Measurements from ENCODE around the gene GAL.

Gene GAL

DNA sequence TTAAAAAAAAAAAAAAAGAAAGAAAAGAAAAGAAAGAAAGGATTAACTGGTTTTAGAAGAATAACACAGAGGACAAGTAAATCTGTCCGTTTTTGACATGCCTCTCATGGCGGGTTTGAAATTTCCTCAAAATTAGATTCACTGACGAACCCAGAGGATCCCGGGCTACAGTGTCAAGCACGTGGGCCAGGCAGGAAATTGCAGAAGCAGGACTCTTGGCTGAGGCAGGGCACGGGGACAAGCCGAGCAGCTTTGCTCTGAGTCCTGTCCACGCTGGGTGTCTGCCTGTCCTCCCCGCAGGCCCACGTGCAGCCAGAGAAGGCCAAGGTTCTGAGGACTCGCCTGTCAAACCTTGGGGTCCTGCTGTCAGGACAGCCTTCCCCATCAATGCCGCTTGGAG lies 24.7 kb downstream of the GAL start:
- no peak for DNase-seq (ENCODE audit: low read depth in 2 of 2)

- DNase-seq (ENCODE audit: low read depth in 2 of 2): no peak
These were observed 26.1 kb downstream of the GAL start for GRCh38 chr11:68710409-68710808.

DNA sequence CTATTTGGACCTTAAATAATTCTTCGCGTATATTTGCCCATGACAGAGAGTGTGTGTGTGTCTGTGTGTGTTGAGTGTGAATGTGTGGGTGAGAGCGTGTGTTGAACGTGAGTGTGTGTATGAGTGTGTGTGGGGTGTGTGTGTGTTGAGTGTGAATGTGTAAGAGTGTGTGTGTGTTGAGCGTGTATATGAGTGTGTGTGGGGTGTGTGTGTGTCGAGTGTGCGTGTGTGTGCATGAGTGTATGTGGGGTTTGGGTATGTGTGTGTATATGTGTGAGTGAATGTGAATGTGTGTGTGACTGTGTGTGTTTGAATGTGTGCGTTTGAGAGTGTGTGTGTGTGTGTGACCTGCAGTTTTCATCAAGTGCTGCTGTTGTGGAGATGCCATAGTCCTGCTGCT lies 26.8 kb downstream of the GAL start:
- no peak for DNase-seq (ENCODE audit: low read depth in 2 of 2)

DNA sequence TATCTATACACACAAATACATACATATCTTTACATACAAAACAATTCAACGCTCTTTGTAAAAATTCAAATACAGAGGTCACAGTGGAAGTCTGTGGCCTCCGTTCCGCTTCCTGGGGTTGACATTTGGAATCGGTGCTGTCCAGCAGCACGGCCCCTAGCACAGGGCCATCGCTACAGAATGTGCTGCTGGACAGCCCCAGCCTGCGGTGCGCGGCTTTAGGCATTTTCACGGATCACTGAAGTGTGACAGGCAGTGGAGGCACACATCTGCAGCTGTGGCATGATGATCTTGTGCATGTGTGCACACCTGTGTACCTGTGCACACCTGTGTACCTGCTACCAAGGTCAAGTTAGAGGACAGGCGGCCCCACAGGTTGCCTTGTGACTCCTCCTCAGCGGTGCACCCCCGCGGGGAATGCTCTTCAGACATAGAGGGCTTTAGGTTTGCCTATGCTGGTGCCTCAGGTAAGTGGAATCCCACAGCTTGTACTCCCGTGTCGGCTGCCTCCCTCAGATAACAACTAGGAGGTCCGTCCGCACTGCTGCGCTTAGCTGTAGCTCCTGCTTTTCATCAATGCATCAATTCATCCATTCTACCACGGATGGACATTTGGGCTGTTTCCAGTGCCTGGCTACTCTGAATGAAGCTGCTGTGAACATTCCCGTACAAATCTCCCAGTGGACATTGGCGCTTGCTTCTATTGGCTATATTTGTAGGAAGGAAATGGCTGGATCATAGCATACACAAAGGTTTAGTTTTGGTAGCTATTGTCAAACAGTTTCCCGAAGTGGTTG lies 29.9 kb downstream of the GAL start:
- no peak for DNase-seq (ENCODE audit: low read depth in 2 of 2)

DNA sequence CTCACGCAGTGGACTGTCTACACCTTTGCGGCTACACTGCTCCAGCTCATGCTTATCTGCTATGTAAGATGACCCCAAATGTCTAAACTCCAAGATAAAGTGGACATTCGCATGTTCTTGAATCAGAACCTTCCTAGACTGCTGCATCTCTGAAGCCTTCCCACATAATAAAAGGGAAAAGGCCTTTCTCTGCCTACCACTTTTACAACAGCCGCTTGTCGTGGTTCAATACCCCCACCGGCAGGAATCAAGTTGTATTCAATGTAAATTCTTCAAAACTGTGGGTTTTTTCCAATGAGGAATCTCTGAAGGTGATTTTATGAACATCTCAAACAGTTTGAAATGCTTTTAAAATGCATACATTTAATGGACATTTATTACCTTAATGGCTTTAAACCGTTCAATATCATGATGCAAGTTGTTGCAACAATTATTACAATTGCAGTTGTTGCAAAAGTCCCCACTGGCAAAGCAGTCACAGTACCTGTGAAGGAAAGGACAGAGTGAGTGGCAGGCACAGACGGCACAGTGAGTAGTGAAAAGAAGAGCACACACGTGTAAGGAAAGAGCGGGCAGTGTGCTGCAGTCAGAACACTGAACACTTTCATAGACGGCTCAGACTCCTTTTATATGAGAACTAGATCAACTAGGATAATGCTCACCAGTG lies 31.2 kb downstream of the GAL start:
- DNase-seq (ENCODE audit: low read depth in 2 of 2): no peak

- DNase-seq (ENCODE audit: low read depth in 2 of 2): no peak
These were observed 36.7 kb downstream of the GAL start for GRCh38 chr11:68721075-68721474.

DNA sequence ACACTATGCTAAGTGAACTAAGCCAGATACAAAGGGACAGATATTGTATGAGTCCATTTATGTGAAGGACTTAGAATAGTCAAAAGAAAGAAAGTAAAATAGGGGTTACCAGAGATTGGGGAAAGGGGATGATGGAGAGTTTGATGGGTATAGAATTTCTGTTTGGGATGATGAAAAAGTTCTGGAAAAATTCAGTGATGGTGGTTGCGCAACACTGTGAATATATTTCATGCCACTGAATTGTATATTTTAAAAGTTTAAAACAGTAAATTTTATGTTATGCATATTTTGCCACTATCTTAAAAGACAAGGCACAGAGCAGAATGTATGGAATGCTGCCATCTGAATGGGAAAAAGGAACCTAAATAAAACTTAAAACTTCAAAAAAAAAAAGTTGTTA lies 37.8 kb downstream of the GAL start:
- no peak for DNase-seq (ENCODE audit: low read depth in 2 of 2)

DNA sequence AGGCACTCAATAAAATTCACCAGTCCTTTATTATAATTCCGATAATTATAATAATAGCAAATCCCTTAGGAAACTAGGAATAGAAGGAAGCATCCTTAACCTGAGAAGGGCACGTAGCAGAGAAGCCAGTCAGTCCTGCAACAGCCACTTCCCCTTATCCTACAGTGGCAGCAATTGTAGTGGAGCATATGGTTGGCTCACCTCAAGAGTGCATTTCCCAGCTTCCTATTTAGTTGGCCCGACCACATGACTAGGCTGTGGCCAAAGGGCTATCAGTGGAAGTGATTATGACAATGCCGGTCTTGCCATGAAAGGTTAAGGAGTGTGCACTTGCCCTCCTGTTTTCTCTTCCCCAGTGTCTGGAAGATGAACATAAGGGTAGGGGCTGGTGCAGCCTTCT lies 39.9 kb downstream of the GAL start:
- no peak for DNase-seq (ENCODE audit: low read depth in 2 of 2)

DNA sequence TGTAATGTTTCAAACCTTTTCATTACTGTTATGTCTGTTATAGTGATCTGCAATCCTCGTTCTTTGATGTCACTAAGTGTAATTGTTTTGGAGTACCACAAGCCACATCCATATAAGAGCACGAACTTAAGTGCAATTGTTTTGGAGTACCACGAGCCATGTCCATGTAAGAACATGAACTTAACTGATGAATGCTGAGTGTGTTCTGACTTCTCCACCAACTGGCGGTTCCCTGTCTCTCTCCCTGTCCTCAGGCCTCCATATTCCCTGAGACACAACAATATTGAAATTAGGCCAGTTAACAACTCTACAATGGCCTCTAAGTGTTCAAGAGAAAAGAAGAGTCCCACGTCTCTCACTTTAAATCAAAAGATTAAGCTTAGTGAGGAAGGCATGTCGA lies 43.4 kb downstream of the GAL start:
- DNase-seq (ENCODE audit: low read depth in 2 of 2): no peak

DNA sequence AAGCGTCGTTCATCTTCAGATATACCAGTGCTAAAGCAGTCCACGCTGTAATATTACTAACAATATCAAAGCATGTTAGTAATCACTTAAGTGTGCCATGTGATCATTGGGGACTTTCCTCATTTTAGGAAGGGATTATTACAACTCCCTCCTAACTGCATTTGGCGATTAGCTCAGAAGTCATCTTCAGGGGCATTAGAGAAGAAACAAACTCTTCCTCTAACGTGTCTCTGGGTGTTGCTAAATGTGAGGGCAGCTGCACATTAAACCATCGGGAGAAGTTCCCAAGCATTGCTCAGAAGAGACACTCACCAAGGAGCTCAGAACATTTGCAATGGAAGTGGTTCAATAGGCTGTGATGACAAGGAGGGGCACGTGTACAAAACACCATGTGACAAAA lies 49.8 kb downstream of the GAL start:
- no peak for DNase-seq (ENCODE audit: low read depth in 2 of 2)

GRCh38 chr11:68735125-68735524 lies 50.8 kb downstream of the GAL start:
- no peak for DNase-seq (ENCODE audit: low read depth in 2 of 2)

DNA sequence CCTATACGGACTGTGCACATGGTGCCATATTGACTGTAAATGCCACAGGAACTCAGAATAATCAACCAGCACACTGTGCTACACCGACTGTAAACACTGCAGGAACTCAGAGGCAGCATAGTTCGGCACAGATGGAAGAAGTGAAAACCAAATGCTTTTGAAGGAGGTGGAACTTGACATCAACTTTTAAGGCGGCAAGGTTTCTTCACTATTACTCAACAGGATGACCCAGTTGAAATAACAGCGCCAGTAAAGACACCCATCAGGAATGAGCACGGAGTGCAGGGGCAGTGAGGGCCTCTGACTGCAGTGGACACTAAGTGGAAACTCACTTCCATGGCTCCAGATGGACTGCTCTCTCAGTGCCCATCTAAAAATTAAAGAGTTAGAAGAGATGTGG lies 51.3 kb downstream of the GAL start:
- DNase-seq (ENCODE audit: low read depth in 2 of 2): no peak

Data from stimulated activated CD8-positive, alpha-beta memory T cell treated with anti-CD3 and anti-CD28 coated beads, Interleukin-7, amount 100 ng/mL, for 4 hours (primary cell).